Mammary epithelial cell (primary cell): ENCODE results near the gene CIDEC.
"Not testable (repeated sequence)": the region's sequence is repeated elsewhere in the genome, so short reads cannot be mapped to it uniquely, and the experiment has no call there.

Experiments used
- EZH2 ChIP-seq: IDR thresholded peaks from 2 replicates; pipeline ENCODE4 v1.6.1; 2012; ENCODE audit warnings: low read length, inconsistent platforms, borderline replicate concordance
- TF ChIP-seq, protein P1 (sequence below), 2 donors: IDR thresholded peaks in 1 of 2; conservative IDR thresholded peaks in 1 of 2; 2 replicates each; pipeline ENCODE4 v1.5.1; 2011 to 2012; ENCODE audit warnings: inconsistent platforms in 2 of 2, low read length in 2 of 2, mild to moderate bottlenecking in 2 of 2, control low read depth in 1 of 2, low read depth in 1 of 2; ENCODE audit not compliant: insufficient read depth in 1 of 2; ENCODE audit errors: extremely low read depth in 1 of 2

DNA sequence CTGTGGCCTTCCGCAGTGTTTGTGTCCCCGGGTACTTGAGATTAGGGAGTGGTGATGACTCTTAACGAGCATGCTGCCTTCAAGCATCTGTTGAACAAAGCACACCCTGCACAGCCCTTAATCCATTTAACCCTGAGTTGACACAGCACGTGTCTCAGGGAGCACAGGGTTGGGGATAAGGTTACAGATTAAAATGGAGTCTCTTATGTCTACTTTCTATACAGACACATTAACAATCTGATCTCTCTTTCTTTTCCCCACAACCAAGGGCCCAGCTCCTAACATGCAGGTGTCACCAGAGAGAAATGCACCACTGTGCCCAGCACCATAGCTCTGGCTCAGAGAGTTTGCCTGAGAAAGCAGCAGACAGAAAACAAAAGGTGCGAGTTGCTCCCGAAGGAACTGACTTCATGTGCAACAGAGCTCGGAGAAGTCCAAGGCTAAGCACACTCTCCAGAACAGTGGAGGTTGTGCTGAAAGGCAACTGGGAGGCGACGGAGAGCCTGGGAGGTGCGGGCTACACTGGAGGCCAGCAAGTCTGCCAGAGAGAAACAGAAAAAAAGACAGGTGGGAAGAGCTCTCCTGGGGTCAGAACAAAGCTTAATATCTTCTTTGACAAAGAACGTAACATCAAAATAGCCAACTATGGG is 25.6 kb downstream of the CIDEC start:
- TF ChIP-seq EZH2: not testable (repeated sequence)
- TF ChIP-seq, protein P1, sequence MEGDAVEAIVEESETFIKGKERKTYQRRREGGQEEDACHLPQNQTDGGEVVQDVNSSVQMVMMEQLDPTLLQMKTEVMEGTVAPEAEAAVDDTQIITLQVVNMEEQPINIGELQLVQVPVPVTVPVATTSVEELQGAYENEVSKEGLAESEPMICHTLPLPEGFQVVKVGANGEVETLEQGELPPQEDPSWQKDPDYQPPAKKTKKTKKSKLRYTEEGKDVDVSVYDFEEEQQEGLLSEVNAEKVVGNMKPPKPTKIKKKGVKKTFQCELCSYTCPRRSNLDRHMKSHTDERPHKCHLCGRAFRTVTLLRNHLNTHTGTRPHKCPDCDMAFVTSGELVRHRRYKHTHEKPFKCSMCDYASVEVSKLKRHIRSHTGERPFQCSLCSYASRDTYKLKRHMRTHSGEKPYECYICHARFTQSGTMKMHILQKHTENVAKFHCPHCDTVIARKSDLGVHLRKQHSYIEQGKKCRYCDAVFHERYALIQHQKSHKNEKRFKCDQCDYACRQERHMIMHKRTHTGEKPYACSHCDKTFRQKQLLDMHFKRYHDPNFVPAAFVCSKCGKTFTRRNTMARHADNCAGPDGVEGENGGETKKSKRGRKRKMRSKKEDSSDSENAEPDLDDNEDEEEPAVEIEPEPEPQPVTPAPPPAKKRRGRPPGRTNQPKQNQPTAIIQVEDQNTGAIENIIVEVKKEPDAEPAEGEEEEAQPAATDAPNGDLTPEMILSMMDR (conservative IDR thresholded peaks at IDR 0.05 in 1 of 2, IDR thresholded peaks at IDR 0.05 in 1 of 2; ENCODE audit: extremely low read depth in 1 of 2, insufficient read depth in 1 of 2, low read depth in 1 of 2, low read length in 2 of 2): not testable (repeated sequence)
